ENCODE measurements around the gene MGAT5.

The MGAT5 gene

GRCh38 chr2:134257965-134258683 lies 4.3 kb downstream of the MGAT5 start:
- DNase-seq = no peak

- DNase-seq = peak; percentile 59
These were observed 5.0 kb downstream of the MGAT5 start for GRCh38 chr2:134258684-134259388.

DNA sequence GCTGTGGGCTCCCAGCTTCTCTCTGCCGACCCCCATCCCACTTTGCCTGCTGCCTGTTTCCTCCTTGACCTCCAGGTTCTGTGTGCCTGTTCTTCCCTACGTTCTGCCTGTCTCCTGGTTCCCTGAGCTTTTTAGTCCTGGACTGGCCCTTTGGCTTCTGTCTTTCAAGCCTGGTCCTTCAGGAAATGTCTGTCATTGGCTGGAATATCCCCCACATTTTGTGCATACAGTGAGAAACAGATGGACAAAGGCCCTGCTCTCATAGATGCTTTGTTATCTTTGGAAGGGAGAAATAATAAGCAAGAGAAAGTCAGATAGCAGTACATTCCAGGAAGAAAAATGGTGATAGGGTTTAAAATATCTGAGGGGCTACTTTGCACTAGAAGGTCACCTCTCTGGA lies 5.7 kb downstream of the MGAT5 start:
- no peak for DNase-seq

DNA sequence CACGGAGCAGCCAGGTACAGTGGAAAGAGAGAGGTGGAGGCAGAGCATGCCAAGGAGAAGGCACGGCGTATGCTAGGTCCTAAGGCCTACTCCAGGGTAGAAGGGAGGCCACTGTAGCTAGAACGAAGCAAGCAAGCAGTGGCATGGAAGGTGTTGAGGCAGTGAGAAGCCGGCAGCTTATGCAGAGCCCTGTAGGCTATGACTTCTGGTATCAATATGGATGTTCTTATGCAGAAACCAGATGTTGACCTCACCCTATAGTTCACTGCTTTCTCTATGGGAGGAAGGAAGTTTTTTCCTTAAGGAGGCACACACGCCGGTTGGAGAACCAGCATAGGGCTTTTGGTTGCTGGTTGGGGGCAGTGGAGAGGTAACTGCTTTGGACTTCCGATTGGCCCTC lies 6.1 kb downstream of the MGAT5 start:
- no peak for DNase-seq

DNA sequence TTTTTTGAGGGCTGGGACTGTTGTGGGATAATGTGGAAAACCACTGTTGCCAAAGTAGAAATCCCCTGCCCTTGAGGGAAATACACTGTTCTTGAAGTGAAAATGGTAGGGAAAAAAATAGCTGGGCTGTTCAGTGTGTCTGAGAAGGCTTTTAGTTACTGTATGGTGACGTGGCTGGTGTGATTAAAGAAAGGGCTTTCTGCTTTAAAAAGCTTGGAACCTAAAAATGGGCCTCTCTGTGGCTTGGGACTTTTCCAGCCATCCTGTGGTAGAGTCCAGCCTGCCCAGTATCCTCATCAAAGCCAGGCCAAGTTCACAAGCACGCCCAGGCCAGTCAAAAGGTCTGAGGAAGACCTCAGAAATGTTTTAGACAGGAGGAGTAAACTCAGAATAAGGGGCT lies 6.8 kb downstream of the MGAT5 start:
- DNase-seq = no peak

GRCh38 chr2:134261398-134262131 lies 7.7 kb downstream of the MGAT5 start:
- no peak for DNase-seq

- peak; percentile 28 for DNase-seq
These were observed 8.8 kb downstream of the MGAT5 start for GRCh38 chr2:134262684-134263083.

DNA sequence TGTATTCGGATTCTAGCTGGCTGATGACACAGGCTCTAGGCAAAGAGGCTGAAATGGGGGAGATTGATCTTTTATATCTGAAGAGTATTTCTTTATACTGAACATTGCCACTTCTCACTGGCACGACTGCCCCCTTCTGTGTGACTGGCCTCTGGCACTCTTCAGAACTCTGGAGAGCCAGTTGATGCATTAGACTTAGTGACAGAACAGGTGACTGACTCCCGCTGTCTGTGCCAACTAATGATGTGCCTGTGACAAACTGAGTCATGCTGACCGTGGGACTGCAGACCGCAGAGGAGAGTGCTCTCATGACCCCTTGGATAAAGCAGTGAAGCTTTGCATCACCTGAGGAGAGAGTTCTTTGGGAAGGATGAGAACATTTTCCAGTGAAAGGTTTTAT lies 14.4 kb downstream of the MGAT5 start:
- DNase-seq = no peak

GRCh38 chr2:134269230-134269629 lies 15.4 kb downstream of the MGAT5 start:
- DNase-seq = no peak

- no peak for DNase-seq
These were observed 16.3 kb downstream of the MGAT5 start for GRCh38 chr2:134269972-134270735.

DNA sequence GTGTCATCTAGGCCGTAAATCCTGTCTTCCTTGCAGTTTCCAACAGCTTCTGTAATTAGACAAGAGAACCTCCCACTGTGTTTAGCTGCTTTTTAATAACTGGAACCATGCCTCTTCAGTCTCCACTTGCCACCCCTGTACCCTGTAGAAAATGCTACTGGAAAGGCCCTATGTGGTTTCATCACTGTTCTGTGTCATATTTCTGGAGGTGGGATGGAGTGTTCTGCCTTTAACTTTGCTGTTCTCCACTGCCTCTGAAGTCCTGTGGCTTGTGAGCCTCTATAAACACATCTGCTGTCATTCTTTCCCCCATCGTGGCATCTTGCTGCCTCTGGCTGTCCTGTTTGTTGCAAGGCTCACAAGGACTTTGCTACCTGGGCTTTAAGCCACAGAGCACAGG lies 17.9 kb downstream of the MGAT5 start:
- DNase-seq = no peak

GRCh38 chr2:134272806-134273205 lies 18.9 kb downstream of the MGAT5 start:
- no peak for DNase-seq

DNA sequence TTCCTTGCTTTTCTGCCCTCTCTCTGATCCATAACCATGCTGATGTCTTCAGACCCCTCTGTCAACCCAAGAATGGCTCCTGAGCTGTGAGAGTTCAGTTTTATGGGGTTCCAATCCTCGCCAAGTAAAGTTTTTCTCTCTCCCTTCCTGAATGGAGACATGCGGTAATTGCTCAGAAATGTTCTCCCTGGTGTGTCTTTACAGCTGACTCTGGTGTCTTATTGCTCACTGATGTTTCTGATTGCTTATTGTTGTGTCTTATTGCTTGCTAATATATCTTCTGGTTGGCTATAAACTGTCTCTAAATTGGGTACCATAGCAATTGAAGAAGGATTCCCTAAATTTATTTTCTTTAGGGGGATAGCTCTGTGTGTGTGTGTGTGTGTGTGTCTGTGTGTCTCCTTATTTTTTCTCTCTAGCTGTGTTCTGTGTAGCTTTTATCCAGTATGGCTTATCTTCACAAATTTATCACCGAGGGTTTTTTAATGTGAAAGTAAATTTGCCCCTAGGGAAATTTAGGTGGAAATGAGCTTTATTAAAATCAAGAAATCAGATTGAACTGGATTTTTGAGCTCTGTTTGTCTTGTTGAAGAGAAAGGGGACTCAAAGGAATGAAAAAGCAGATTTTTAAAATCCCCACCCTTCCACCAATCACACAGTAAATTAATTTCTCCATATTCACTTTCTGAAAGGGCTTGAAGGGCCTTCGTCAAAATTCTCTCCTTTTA lies 19.5 kb downstream of the MGAT5 start:
- no peak for DNase-seq

DNA sequence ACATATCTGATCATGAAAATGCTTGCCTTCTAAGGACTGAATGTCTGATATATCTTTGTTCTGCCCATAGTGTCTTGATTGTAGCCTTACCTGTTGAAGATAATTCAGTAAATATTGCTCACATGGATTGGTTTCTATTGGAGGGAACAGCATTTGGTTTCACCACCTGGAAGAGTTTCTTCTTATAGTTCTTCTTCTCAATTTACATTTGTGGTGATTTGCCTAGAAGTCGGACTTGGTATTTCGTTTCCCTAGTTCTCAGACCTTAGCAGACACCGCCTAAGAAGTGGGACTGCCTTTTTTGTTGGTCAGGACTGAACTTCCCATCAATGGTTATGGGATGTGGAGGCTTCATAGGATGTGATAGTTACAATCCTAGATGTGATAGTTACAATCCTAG lies 20.2 kb downstream of the MGAT5 start:
- DNase-seq = no peak

DNA sequence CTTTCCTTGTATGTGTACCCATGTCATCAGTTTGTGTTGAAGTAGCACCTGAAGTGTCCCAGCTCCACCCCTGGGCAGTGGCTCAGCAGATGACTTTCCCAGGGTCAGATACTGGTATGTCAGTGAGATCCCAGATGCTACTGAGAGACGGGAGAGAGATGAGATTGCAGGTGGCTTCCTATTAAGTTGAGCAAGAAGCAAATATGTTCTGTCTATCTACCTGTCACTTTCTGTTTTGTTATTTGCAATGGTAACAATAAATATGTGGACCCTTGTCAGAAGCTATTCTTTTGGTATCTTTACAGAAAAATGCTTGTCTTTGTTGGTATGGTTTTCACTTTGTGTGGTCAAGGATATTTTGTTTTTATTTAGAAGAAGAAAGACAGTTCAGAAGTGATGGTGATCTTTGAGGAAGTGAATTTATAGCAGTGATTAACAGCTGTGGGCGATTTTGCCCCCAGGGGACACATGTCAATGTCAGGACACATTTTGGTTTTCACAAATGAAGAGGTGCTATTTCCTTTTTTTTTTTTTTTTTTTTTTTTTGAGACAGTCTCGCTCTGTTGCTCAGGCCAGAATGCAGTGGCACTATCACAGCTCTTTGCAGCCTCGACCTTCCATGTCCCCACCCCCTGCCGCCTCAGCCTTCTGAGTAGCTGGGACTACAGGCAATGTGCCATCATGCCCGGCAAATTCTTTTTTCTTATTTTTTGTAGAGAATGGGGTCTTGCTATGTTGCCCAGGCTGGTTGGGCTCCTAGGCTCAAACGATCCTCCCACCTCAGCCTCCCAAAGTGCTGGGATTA lies 21.4 kb downstream of the MGAT5 start:
- peak; percentile 71 for DNase-seq

GRCh38 chr2:134276381-134277172 lies 22.7 kb downstream of the MGAT5 start:
- DNase-seq = no peak

DNA sequence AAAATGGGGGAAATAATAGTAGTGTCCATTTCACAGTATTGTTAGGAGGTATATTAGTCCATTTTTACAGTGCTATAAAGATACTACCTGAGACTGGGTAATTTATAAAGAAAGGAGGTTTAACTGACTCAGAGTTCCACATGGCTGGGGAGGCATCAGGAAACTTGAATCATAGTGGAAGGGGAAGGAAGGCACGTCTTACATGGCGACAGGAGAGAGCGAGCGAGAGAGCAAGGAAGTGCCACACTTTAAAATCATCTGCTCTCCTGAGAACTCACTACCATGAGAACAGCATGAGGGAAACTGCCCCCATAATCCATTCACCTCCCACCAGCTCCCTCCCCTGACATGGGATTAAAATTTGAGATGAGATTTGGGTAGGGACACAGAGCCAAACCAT lies 23.4 kb downstream of the MGAT5 start:
- DNase-seq = no peak

DNA sequence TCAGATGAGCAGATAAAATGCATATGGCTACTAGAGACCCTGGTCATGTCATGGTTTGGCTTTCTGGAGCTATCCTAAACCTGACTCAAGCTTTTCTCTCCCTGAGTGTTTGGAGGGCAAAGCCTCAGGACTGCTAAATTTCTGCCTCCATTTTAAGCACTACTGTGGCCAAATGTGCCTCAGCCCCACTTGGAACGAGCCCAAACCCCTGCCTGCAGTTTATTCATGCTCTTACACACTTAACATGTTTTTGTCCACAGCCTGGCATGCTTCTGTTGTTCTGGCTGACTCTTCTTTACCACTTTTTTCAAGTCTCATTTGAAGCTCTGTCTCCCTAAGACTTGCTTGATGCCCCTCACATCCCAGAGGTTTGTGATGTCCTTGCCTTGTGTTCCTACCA lies 24.7 kb downstream of the MGAT5 start:
- no peak for DNase-seq

- no peak for DNase-seq
These were observed 25.5 kb downstream of the MGAT5 start for GRCh38 chr2:134279417-134279816.

GRCh38 chr2:134280231-134280630 lies 26.4 kb downstream of the MGAT5 start:
- DNase-seq = no peak

DNA sequence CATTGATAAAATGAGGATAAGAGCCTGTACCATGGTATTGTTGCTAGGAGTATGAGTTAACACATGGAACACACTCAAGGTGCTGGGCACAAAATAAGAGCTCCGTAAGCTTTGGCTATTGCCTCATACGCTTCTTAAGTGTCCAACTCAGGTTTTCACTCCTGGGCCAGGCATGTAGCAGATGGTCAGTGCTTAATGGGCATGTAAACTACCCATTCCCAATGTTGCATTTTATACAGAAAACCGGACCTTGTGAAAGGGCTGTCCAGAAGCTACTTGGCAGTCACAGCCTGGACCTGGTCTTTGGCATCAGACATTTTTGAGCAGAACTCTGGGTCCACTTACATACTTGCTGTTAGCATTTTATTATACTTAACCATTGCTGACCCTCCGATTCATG lies 26.9 kb downstream of the MGAT5 start:
- no peak for DNase-seq
